ENCODE results near the gene ECPAS. TPM values are rescaled to one million over a fixed set of nuclear protein-coding genes. Genes with fewer than 3 reads are reported as not detected.
"Not testable (repeated sequence)": the region's sequence is repeated elsewhere in the genome, so short reads cannot be mapped to it uniquely, and the experiment has no call there.

ECPAS gene
- total RNA-seq, 1 donor from 2014 or later = 117 TPM

DNA sequence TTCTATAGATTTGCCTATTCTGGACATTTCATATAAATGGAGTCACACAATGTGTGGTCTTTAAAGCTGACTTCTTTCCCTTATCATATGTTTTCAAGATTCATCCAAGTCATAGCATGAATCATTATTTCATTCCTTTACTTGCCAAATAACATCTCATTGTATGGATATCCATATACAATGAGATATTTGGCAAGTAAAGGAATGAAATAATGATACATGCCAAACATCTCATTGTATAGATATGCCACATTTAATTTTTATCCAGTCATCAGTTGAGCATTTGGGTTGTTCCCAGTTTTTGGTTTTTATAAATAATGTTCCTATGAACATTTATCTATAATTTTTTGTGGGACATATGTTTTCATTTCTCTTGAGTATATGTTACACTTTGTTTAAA is 133.6 kb downstream of the ECPAS start:
- Mint-ChIP-seq H3K36me3 (ENCODE audit: insufficient read depth) (peaks cover 12% of the 10 kb centered on the region), H3K27me3 (no peaks in the 10 kb centered on the region), H3K4me1 (ENCODE audit: low read depth) (peaks cover 4% of the 10 kb centered on the region), H3K9me3 (ENCODE audit: low read depth) (peaks cover 32% of the 10 kb centered on the region), H3K27ac (no peak overlapping the region), H3K4me3 (ENCODE audit: low read depth) (no peak overlapping the region)
- TF ChIP-seq, protein P1, sequence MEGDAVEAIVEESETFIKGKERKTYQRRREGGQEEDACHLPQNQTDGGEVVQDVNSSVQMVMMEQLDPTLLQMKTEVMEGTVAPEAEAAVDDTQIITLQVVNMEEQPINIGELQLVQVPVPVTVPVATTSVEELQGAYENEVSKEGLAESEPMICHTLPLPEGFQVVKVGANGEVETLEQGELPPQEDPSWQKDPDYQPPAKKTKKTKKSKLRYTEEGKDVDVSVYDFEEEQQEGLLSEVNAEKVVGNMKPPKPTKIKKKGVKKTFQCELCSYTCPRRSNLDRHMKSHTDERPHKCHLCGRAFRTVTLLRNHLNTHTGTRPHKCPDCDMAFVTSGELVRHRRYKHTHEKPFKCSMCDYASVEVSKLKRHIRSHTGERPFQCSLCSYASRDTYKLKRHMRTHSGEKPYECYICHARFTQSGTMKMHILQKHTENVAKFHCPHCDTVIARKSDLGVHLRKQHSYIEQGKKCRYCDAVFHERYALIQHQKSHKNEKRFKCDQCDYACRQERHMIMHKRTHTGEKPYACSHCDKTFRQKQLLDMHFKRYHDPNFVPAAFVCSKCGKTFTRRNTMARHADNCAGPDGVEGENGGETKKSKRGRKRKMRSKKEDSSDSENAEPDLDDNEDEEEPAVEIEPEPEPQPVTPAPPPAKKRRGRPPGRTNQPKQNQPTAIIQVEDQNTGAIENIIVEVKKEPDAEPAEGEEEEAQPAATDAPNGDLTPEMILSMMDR (IDR thresholded peaks at IDR 0.05; ENCODE audit: unreplicated experiment) = no peak
- DNase-seq (ENCODE audit: low spot score, unreplicated experiment) = no peak

DNA sequence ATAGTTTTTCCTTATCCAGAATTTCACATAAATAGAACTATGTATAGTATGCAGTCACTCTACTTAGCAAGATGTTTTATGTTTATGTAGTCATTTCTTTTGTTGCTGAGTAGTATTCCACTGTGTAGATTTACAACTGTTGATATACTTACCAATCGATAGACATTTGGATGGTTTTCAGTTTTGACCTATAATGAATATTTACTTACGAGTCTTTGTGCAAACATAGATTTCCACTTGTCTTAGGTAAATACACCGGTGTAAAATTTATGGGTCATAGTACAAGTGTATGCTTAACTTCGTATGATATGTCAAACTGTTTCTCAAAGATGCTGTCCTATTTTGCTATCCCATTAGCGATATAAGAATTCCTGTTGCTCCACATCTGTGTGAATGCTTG is 134.4 kb downstream of the ECPAS start:
- TF ChIP-seq, protein P1 (IDR thresholded peaks at IDR 0.05; ENCODE audit: unreplicated experiment) = no peak
- H3K27ac Mint-ChIP-seq = no peak overlapping the region
- H3K4me3 Mint-ChIP-seq (ENCODE audit: low read depth) = no peak overlapping the region
- H3K9me3 Mint-ChIP-seq (ENCODE audit: low read depth) = peaks cover 32% of the 10 kb centered on the region
- no peaks in the 10 kb centered on the region for H3K27me3 Mint-ChIP-seq
- peaks cover 12% of the 10 kb centered on the region for H3K36me3 Mint-ChIP-seq (ENCODE audit: insufficient read depth)
- no peak for DNase-seq (ENCODE audit: low spot score, unreplicated experiment)
- peaks cover 4% of the 10 kb centered on the region for H3K4me1 Mint-ChIP-seq (ENCODE audit: low read depth)

DNA sequence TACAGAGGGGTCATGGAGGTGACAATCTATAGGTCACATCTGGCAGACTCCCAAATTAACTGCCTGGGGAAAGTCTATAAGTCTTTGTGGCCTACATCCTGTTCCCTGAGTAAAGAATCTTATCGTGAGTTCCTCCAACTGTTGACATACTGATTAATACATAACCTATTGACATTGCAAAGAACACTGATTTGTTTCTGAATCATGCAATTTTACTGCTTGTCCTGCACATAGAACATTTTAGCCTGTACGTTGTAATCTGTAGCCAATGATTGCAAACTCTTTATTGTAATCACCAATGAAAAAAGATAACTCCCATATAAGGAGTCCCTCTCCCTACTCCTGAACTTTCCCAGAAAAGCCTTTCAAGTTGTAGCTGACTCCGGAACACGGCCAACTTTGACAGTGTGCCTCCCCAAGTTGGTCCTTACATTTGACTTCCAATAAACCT is 135.3 kb downstream of the ECPAS start:
- Mint-ChIP-seq H3K4me1 (ENCODE audit: low read depth) (peaks cover 4% of the 10 kb centered on the region), H3K36me3 (ENCODE audit: insufficient read depth) (peaks cover 12% of the 10 kb centered on the region), H3K9me3 (ENCODE audit: low read depth) (peaks cover 32% of the 10 kb centered on the region), H3K27ac (peak overlapping the region; percentile 82), H3K4me3 (ENCODE audit: low read depth) (no peak overlapping the region), H3K27me3 (no peaks in the 10 kb centered on the region)
- DNase-seq (ENCODE audit: low spot score, unreplicated experiment) = no peak
- TF ChIP-seq, protein P1 (IDR thresholded peaks at IDR 0.05; ENCODE audit: unreplicated experiment) = no peak

DNA sequence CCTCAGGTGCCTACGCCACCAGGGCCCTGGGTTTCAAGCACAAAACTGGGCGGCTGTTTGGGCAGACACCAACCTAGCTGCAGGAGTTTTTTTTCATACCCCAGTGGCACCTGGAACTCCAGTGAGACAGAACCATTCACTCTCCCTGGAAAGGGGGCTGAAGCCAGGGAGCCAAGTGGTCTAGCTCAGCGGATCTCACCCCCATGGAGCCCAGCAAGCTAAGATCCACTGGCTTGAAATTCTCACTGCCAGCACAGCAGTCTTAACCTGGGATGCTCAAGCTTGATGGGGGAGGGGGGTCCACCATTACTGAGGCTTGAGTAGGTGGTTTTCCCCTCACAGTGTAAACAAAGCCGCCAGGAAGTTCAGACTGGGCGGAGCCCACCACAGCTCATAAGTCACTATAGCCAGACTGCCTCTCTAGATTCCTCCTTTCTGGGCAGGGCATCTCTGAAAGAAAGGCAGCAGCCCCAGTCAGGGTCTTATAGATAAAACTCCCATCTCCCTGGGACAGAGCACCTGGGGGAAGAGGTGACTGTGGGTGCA is 149.8 kb downstream of the ECPAS start:
- DNase-seq (ENCODE audit: low spot score, unreplicated experiment); H3K4me1 Mint-ChIP-seq (ENCODE audit: low read depth); H3K27me3 Mint-ChIP-seq; H3K27ac Mint-ChIP-seq; H3K4me3 Mint-ChIP-seq (ENCODE audit: low read depth); H3K36me3 Mint-ChIP-seq (ENCODE audit: insufficient read depth): not testable (repeated sequence)
- H3K9me3 Mint-ChIP-seq (ENCODE audit: low read depth) = peaks cover 13% of the 10 kb centered on the region

DNA sequence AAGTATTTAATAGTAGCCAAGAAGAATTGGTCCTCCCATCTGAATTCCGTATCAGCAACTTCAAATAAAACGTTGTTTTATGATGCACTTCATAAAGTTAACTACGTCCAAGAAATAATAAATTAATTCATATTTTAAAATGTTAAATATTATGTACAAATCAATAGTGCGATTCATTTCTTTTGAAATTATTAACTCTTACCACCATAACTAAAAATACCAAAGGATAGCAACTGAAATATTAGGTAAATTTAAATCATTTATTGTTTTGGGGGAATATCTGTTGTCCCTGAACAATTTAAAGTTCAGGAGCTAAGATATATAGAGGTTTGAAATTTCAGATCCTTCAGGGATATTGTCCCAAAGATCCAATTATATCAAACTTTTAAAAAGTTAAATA is 154.1 kb downstream of the ECPAS start, which contains the start of gene OR2K2:
TSS of gene OR2K2 (minus strand) at position 101 of the 400 bp plus-strand sequence. CDS start 1,791 bp downstream, outside the sequence.
- TF ChIP-seq, protein P1 (IDR thresholded peaks at IDR 0.05; ENCODE audit: unreplicated experiment) = no peak

DNA sequence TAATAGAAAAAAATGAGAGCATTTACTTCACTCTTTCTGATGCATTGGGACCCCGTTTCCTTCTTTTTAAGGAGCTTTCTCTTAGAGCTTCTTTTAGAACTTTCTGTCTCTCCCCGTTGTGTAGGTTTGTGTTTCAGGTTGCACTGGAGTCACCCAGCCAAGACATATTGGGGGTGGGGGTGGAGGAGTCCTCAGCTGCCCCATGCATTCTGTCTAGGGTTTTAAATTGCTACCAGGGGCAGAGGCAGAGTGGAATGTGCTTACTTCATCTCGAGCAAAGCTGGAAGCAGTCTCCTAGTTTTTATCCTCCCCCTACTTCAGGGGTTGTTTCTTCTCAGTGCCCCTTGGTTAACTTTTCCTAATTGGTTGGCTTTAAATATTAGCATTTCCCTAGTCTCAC is 163.6 kb downstream of the ECPAS start:
- no peak overlapping the region for H3K4me3 Mint-ChIP-seq (ENCODE audit: low read depth)
- H3K36me3 Mint-ChIP-seq (ENCODE audit: insufficient read depth) = no peaks in the 10 kb centered on the region
- TF ChIP-seq, protein P1 (IDR thresholded peaks at IDR 0.05; ENCODE audit: unreplicated experiment) = no peak
- H3K27ac Mint-ChIP-seq = no peak overlapping the region
- no peaks in the 10 kb centered on the region for H3K27me3 Mint-ChIP-seq
- no peak for DNase-seq (ENCODE audit: low spot score, unreplicated experiment)
- peaks cover 11% of the 10 kb centered on the region for H3K9me3 Mint-ChIP-seq (ENCODE audit: low read depth)
- no peaks in the 10 kb centered on the region for H3K4me1 Mint-ChIP-seq (ENCODE audit: low read depth)

More for the DNA sequence above, 154.1 kb downstream of the ECPAS start, which contains the start of gene OR2K2:
- no peak within 1 kb of the TSS for H3K27ac Mint-ChIP-seq
- H3K4me3 Mint-ChIP-seq (ENCODE audit: low read depth) = no peak within 1 kb of the TSS
- DNase-seq (ENCODE audit: low spot score, unreplicated experiment) = no peak
- no peaks in the 10 kb centered on the region for H3K36me3 Mint-ChIP-seq (ENCODE audit: insufficient read depth)
- peaks cover 2% of the 10 kb centered on the region for H3K27me3 Mint-ChIP-seq
- H3K9me3 Mint-ChIP-seq (ENCODE audit: low read depth) = no peaks in the 10 kb centered on the region
- H3K4me1 Mint-ChIP-seq (ENCODE audit: low read depth) = no peaks in the 10 kb centered on the region
